Kidney tubule cell (primary cell): ENCODE measurements around the gene PLEKHA6.

ENCODE experiments used
- DNase-seq: peaks from one replicate; pipeline ENCODE4 v3.0.0-alpha.2; 2018; ENCODE audit warnings: low spot score

Gene PLEKHA6

DNA sequence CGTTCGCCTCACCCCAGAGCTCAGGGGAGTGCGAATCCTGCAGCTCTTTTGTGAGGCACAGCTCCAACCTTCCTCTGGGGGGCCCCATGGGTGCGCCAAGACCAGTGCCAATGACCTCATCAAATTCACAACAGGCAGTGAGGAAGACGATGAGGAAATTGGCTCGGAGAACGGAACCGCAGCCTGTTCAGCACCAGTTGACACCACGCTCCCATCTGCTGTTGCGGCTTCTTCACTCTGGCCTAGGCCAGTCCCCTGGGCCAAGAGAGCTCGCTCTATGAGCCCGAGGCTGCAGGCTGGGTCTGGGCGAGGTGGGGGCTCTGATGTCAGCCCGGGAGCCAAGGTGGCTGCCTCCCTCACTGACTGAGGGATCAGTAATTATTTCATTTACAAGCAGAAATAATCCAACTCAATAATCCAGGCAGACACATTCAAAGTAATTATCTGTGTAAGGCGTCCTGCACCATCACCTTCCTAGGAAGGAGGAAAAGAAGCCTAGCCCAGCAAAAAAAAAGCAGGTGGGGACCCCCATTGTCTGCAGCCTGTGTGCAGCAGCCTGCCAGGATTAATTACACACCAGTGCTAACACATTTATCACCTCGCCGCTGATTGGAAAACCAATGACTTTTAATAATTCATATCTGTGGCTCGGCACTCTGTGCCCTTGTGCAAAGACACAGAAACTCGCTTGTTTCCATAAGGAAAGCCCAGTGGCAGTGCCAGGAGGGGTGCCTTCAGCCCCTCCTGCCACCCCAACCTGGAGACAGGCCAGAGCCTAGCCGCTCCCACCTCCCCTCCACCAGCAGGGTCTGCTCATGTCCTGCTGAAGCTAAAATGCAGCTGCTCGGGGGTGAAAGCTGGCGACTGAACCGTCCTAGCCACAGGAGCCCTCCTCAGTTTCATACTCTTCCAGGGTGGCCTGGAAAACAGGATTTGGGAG is 1.9 kb downstream of the PLEKHA6 start:
- DNase-seq, result no peak

DNA sequence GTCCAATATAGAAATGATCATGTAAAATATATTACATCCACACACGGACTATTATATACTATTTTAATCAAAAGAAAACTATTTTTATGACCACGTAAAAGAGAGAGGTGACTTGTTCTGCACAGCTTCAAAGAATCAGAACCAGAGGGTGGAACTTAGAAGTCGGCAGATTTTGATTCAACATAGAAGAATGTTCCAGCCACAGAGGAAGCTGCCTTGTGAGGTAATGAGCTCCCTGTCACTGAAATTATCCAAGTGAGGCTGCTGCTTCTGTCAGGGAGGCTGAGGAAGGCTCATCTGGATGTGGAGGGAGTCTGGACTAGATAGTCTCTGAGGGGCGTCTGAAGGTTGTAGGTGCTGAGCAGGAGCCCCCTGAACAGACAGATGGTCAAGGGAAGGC is 2.7 kb downstream of the PLEKHA6 start:
- no peak for DNase-seq

DNA sequence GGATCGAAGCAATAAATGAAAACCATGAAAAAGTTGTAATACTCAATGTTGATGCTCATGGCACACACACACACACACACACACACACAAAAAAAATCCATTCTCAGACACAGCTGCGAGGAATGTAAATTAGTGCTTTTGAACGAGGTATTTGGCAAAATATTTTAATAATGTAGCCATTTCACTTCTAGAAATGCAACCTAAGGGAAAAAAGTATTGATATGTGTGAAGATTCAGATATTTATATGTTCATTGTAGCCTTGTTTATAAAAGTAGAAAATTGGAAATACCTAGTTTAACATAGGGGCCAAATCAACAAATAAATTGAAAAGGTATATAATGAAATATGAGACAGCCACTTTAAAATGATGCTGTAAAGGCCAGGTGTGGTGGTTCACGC is 3.8 kb downstream of the PLEKHA6 start:
- no peak for DNase-seq

DNA sequence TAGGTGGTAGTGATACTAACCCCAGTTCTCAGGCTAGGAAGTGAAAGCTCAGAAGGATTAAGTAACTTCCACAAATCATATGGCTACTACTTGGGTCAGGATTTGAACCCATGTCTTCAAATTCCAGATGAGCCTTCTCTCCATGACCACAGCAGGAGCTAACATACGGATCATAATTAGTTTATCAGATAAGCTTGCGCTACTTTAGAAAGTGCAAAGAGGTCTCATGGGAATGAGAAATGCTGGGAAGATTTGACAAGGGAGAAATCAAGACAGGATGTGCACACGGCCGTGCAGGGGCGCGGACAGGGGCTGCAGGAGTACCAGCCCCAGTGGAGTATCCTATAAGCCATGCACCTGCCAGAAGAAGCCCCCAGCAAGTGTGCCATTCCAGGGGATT is 5.2 kb downstream of the PLEKHA6 start:
- DNase-seq, result no peak

DNA sequence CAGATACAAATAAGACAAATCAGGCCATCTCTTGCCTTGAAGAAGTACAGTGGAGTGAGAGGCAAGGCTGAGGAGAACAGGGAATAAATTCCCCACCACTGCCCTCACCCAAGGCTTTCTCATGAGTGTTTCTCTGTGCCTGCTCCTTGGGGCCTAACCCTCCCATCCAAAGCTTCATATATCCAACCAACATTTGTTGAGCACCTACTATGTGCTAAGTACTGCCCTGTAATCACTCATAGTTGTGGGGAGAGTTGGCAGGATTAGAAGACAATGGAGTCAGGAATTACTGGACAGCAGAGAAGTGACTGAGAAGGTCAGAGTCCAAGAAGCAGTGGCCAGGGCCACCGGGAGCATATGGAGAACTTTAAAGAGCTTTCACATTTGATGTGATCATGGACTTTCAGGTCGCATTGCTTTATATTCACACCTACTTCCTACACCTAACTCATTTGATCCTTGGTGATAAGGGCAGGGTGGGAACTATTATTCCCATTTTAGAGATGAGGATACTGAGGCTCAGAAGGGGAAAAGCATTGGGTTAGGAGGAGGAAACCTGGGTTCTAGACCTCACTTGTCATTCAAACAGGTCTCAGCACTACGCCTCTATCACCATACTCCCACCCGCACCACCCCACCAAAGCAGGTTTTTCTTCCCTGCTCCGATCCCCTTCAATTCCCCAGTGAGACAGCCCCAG is 6.4 kb downstream of the PLEKHA6 start:
- no peak for DNase-seq

DNA sequence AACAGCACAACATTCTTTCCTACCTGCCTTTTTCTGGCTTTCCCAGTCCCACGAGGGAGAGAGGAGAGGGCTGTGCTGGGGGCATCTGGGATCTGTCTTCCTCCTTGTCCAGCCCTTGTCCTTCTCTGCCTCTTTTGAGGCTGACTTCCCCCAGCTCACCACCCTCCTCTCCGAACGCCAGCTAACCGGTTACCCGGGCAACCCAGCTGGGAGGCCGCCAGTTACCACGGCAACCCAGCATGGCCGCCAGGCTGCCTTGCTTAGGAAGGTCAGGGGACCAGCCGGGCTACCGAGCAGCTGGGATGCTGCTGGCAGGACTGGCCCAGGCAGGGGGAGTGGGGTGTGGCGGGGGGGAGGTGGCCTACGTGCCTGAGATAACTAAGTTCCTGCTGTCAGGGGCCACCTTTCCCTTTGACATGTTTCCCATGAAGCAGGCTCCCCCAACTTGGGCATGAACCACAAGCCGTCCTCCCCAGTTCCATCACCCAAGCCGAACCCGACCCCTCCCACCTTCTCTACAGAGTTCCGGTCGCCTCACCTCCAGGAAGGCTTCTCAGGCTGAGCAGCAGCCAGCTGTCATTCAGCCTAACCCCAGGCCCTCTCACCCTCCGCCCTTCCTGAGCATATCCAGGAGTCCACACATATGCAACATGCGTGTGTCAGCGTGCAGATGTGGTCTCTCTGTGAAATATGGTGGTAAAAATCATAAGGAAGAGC is 8.7 kb downstream of the PLEKHA6 start:
- DNase-seq, result peak; percentile 54

DNA sequence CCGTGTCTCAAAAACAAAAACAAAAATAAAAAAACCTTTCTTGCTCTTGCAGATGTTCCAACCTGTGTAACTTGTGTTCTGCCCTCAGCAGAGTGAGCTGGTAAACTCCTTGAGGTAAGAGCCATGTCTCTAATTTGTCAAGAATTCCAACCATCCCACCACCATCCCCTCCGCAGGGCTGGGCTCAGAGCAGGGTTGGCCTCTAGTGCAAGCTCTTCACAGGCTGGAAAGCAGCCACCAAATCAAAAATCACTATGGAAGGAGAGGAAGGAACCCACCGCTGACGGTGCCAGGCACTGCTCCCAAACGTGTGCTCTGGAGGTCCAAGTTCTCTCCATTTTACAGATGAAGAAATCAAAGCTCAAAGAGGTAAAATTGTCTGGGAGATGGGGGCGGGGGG is 9.4 kb downstream of the PLEKHA6 start:
- no peak for DNase-seq

DNA sequence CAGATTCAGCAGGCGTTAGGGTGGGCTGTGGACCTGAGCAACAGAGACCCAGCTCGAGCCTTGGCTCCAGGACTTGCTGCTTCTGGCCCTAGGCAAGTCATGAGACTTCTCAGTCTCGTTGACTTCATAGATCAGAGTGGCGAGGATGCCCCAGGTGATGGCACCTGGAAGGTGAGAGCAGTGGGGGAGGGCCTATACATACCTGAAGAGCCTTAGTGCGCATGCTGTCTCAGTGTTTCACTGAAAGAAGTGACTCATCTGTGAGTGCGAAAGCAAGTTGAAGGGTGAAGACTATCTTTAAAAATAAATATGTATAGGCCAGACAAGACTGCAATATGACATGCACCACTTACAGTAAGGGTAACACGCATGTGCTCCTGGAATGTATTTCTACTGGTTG is 10.1 kb downstream of the PLEKHA6 start:
- no peak for DNase-seq

DNA sequence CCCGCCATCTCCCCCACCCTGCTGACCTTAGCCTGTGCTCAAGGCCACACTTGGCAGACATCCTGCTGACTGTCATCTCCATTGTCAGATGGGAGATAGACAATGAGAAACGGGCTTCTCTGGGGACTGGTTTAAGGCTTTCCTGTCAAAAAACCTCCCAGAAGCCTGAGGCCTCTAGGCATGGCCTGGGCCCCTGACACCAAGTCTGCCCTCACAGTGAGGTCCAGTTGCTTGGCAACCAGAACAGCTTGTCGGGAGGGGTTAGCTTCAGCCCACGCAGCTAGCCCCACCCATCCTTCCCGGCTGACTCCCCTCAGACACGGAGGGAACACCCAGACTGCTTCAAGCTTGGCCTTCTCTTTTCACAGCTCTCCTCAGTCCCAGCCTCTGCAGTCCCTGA is 11.0 kb downstream of the PLEKHA6 start:
- DNase-seq, result no peak

DNA sequence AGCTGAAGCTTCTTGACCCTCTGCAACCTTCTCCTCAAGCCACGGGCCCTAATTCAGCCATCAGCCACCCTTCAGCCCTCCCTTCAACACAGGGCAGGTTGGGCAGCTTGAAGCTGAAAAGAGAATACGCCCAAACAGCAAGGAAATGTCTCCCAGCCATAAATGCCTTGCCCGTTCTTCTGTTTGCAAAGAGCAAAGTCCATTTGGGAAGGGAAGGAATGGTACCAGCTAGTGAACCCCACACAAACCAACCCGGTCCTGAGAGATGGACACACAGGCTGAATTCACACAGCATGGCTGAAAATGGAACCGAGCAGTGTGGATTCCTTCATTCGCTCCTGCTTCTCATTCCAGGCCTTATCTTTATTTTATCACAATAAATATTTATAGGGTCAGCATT is 11.5 kb downstream of the PLEKHA6 start:
- DNase-seq, result no peak

DNA sequence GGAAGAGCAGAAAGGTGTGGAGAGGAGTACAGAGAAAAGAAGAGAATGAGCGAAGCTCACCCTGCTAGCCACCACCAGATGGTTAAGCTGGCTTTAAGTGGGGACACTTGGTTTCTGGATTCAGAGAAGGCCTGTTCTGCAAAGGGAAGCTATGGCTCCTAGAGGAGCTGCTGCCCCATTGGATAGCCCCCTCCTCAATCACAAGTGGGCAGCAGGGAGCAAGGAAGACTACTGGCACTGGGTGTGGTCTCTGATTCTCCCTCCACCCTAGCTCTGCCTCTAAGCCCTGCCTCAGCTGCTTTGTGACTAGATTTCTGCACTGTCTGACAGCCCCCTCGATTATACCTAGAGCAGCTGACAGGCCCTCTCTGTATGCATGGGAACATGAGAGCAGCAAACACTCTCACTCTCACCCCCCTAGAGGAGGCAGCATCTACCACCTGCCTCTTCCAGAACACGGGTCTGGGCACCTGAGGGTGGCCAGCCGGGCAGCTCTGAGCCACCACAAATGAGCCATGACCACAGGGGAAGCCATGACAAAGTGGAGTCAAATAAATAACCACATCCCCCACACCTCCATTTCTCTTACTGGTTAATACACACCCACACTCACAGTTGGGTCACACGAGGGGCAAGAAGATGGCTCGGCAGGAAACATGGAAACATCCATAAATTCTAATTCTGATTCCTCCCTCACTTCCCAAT is 13.6 kb downstream of the PLEKHA6 start:
- no peak for DNase-seq

DNA sequence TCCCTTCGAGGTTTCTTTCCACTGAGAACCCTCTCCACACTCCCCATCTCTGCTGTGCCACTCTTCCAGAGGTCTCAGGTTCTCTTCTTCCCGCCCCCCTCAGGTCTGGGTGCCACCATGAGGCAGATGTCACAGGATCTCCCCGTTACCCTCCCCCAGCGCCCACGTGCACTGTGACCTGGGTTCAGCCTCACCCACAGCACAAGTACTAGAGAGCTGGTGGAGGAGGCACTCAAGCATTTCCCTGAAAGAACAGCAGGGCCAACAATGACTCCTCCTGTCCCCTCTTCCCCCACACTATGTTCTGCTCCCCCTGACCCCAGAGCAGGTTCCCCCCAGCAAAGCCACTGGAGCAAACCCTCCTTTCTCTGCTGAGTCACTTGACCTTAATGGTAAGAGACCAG is 14.3 kb downstream of the PLEKHA6 start:
- DNase-seq, result peak; percentile 60

DNA sequence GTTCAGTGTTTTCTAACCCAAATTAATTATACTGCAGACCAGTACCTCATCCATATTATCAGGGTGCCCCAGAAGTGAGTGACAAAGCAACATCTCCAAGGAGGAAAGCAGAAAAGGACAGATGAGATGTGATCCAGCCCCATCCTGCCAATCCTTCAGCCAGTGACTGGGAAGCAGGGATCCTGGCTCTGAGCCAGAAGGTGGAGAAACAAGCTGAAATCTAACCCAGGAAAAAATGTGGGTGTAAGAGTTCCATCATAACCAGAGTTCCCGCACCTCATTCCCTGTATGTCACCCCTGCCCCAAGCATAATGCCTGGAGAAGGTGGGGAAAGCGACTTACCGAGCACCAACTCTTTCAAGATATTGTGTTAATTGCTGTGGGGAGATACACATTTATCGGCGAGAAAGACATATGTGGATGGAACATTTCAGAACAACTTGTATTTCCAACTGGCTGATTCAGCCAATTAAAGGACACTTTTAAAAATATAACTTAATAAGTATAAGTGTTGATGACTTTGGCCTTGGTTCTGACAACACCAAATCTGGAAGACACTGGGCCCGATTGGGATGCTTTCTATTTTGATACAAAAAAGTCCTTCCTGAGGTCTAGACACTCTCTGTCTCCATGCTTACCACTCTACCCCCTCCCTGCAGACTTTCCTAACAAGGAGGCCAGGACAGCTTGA is 14.9 kb downstream of the PLEKHA6 start:
- no peak for DNase-seq

DNA sequence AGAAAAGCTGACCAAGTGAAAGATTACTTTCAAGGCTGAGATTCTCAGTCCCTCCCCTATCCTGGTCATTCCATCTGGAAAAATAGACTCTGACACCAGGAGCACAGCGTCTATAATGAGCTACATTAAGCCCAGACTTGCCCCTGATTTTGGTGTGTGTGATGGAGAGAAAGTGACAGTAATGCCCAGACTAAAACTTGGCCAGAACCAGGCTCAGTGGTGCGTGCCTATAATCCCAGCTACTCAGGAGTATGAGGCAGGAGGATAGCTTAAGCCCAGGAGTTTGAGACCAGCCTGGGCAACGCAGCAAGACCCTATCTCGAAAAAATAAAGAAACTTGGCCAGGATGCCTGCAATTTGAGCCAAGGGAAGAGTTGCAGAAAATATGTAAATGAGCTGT is 15.9 kb downstream of the PLEKHA6 start:
- no peak for DNase-seq

DNA sequence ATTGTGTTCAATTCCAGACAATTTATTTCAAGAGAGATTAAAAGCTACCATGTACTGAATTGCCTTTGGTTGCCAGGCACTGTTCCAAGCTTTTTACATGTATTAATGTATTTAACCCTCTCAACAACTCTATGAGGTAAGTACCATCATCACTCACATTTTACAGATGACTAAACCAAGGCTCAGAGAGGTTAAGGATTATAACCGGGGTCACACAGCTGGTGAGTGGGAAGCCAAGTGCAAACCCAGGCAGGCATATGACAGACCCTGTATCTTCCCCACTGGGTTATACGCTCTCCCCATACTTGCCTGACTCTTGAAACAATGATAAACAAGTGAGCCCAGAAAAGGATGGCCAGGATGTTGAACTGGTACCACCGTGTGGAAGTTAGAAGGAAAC is 16.5 kb downstream of the PLEKHA6 start:
- DNase-seq, result no peak

DNA sequence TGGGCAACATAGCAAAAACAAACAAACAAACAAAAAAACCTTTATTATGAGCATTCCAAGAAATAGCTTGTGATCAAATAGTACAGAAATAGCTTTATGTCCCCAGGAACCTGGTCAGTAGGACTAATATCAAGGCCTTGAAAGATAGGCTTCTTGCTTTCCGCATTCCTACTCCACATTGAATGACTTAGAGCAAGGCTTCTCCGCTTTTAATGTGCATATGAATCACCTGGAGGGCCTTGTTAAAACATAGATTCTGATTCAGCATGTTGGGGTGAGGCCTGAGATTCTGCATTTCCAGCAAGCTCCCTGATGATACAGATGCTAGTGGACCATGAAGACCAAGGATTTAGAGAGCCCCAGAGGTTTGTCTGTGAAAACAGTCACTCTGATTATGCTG is 17.4 kb downstream of the PLEKHA6 start:
- peak; percentile 47 for DNase-seq

DNA sequence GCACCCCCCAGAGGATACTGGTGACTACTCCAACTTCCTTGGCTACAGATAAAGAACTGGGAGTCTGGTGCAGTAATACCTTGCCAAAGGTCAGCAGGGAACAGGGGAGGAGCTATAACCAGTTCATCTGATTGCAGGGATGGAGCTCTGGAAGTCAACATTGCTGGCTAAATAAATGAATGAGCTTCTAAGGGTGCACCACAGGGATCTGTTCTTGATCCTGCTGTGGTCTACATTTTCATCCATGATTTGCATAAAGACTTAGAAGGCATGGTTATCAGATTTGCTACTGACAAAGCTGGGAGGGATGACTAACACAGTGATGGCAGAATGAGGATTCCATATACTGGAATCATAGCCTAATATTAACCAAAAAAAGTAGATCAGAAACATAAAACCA is 18.3 kb downstream of the PLEKHA6 start:
- DNase-seq, result peak; percentile 45

DNA sequence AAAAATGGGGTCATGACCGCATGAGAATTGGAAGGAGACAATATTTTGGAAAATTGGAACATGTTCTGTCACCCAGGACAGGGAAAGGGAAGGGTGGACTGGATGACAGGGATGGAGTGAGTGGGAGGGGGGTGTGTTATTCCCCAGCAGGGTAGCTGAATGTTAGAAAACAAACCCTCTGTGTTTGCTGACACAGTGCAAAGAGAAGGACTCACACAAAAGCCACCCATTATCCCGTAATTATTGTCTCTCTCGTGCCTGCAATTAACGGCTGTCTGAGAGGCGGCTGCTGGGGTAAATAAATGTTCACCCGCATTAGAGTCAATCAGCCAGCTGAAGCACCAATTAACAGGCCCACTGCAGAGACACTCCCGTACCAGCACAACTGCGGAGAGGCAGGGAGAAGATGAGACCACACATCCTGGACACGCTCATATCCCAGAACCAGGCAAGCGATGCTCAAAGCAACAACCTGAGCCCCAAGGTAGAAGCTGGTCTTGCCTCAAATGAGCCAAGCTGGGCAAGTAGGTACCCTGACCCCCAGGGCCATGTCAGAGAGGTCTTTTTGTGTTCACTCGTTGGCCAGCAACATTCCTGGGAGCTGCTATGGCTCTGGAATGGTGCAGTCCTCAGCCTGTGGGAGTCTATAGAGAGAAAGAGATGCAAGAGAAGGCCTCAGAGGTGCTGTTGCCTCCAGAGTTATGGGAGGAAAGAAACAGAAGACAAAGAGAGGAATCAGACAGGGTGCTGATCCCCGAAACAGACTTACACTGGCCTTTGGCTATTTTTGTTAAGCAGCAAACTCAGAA is 19.4 kb downstream of the PLEKHA6 start:
- DNase-seq, result no peak

DNA sequence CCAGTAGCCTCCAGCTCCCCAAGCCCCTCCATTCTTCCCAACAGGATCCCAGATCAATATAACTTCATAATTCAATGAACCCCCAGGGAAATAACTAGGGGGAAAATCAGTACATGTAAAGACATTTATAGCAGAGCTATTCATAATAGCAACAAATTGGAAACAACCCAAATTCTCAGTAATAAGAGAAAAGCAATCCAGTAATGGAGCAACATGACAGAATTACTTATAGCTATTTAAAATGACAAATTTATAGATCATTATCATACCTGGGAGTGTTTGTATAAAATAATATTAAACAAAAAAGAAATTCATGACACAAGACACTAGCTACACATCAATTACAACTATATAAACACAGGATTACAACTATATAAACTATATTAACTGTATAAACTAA is 20.2 kb downstream of the PLEKHA6 start:
- no peak for DNase-seq

DNA sequence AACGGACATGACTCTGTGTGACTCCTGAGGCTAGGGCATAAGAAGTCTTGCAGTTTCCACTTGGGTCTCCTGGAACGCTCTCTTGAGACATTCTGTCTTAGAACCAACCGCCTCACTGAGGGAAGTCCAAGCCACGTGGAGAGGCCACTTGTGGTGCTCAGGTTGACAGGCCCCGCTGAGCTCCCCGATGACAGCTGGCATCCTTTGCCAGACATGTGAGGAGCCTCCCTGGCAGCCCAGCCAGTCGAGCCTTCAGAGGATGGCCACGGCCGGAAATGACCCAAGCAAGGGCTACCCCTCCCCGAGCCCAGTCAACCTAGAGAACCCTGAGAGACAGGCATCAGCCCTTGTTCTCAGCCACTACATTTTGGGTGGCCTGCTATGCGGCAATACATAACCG is 20.7 kb downstream of the PLEKHA6 start:
- no peak for DNase-seq

DNA sequence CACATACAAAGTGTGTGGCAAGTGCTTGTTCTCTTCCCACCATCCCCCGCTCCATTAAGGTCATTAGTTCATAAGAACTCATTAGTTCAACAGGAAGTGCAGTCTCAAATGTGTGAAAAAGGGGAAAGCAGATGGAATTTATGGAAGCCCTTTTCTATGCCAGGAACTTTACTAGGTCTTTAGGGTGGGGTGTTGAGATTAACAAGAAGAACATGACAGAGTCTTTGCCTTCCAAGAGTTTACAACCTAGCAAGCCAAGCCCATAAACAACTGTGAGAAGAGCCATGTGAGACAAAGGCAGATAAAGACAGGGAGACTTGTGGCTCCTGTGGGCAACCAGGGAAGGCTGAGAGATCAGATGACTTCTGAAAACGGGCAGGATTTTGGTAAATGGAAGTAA is 21.4 kb downstream of the PLEKHA6 start:
- DNase-seq, result no peak
